Frontal cortex (tissue), 4 donors: Measurements from ENCODE around the gene TOPAZ1. TPM values are rescaled to one million over a fixed set of nuclear protein-coding genes. Genes with fewer than 3 reads are reported as not detected.

Experiments
- DNase-seq, 2 donors: peaks; one replicate each; pipeline ENCODE4 v3.0.0; 2012; ENCODE audit warnings: low spot score in 2 of 2
- FAIRE-seq: peaks from 2 replicates; lab custom pipeline; 2012; peaks lifted over from hg19 to GRCh38; lab: Jason Lieb, UNC
- total RNA-seq: library from RNA; depleted of rRNA; stranded (reverse); fragments of >200 nt; gene quantifications from one replicate; pipeline ENCODE4 v1.2.3, GENCODE V29; 2014
- donor health status: control.
- donor health status: control.
- donor health status: control.

The TOPAZ1 gene
- total RNA-seq, 1 donor from 2014 or later: under 0.01 TPM

GRCh38 chr3:44365952-44366351 is 124.3 kb downstream of the TOPAZ1 start:
- no peak for DNase-seq
- no peak for FAIRE-seq

- FAIRE-seq (no peak), DNase-seq (no peak)
Observed at GRCh38 chr3:44375450-44375849, 133.8 kb downstream of the TOPAZ1 start.

Other genes with a start within 250 kb of the TOPAZ1 start
- gene TCAIM, start 96.9 kb downstream of the TOPAZ1 start, total RNA-seq: 52.2 TPM
- 29.3 TPM for gene ZNF445, start 235.8 kb downstream of the TOPAZ1 start, total RNA-seq